Stimulated activated CD4-positive, alpha-beta T cell treated with anti-CD3 and anti-CD28 coated beads, Interleukin-15, amount 100 ng/mL, for 48 hours (primary cell): Measurements from ENCODE around the gene KCNV2.

Source experiments
- DNase-seq, 2 donors: peaks; one replicate each; pipeline ENCODE4 v3.0.0-alpha.2; 2020; ENCODE audit warnings: low read depth in 2 of 2

KCNV2 gene

GRCh38 chr9:2758898-2759510 is 41.7 kb downstream of the KCNV2 start:
- no peak for DNase-seq

GRCh38 chr9:2761424-2761823 is 44.1 kb downstream of the KCNV2 start:
- no peak for DNase-seq

GRCh38 chr9:2764353-2764752 is 47.0 kb downstream of the KCNV2 start:
- no peak for DNase-seq

DNA sequence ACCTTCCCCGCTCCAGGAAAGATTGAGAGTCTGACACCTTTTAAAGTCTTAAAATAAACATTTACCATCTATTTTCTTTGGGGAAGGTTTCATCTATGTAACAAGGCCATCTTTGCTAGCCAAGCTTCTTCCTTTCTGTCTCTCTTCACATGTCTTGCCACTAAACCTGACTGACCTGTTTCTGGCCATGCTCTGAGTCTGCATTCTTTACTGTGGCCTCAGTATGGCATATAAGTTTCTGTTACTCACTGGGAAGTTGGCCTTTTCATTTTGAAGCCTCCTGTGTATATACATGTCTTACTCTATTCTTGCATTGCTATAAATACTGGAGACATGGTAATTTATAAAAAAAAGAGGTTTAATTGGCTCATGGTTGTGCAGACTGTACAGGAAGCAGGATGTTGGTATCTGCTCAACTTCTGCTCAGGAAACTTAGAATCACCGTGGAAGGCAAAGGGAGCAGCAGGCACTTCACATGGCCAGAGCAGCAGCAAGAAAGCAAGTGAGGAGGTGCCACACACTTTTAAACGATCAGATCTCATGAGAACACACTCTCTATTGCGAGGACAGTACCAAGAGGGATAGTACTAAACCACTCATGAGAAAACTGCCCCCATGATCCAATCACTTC is 48.1 kb downstream of the KCNV2 start:
- DNase-seq, result no peak

DNA sequence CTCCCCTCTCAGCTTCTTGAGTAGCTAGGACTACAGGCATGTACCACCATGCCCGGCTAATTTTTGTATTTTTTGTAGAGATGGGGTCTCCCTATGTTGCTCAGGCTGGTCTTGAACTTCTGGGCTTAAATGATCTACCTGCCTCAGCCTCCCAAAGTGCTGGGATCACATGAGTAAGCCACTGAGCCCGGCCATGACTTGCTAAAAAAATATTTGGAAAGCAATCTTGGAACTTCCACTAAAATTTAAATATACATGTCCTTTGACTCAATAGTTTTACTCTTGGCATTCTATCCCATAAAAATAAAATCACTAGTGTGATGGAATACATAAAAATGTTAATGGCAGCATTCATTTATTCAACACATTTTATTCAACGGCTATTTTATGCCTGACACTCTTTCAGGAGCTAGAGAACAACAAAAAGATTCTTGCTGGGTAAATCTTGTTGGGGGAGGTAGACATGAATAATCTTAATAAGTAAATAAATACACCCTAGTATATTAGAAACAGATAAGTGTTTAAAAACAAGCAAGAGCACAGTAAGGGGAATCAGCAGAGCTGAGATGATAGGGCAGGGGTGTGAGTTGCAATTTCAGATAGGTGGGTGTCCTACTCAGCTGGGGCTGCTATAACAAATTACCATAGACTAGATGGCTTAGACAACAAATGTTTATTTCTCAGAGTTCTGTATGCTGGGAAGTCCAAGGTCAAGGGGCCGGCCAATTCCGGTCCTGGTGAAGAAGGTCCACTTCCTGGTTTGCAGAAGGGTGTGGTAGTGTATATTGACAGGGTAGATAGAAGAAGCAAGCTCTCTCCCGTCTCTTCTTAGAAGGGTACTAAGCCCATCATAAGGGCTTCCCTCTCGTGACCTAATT is 50.7 kb downstream of the KCNV2 start:
- DNase-seq, result no peak

DNA sequence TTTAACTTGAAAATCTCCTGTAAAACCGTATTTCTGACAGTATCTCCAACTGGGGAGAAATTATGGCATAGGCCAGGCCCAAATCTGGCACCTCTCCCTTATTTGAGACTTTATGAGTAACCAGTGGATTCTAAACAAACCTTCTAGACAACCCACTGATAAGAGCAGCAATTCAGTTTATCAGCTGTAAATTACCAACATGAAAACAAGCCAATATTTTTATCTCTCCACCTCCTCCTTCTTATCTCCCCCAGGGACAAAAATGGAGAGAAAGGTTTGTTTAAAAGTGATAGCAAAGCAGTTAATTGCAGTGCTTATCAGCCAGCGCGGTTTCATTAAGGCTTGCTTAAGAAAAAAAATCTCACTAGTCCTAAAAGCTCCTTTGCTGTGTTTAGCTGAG is 53.8 kb downstream of the KCNV2 start:
- no peak for DNase-seq

DNA sequence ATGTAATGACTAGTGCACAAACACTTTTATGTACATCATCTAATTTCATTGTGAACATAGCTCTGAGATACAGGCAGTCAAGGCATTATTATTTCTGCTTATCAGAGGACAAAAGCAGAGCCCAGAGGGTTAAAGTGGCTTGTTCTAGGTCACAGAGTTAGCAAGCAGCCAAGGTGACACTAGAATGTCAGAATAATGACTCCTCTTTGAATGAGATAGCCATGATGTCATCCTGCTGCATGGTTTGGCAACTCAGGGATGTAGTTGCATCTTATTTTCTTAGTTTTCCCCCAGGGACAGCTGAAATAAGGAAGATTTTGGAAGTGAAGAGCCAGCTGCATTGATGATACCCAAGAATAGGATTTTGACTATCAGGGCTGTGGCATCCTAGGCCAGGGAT is 54.4 kb downstream of the KCNV2 start:
- no peak for DNase-seq

- no peak for DNase-seq
Measured at GRCh38 chr9:2777454-2777853, 60.1 kb downstream of the KCNV2 start.

GRCh38 chr9:2778816-2779215 is 61.5 kb downstream of the KCNV2 start:
- no peak for DNase-seq
